HL-60 (cell line): ENCODE data around the gene ISCU.

Source experiments
- DNase-seq, 2 experiments: peaks; one replicate each; pipeline ENCODE4 v3.0.0-alpha.2; 2010 to 2020; ENCODE audit warnings: low read depth in 1 of 2, low spot score in 1 of 2
- H3K27ac ChIP-seq: fragments of 250-450 bp; sonication (Bioruptor Pico); replicated peaks from 2 replicates; pipeline ENCODE4 v1.5.1; 2020; ENCODE audit warnings: mild to moderate bottlenecking, moderate library complexity
- H3K27me3 ChIP-seq: fragments of 250-450 bp; sonication (Bioruptor Pico); 2 replicates; pipeline ENCODE4 v1.5.1; 2021; ENCODE audit warnings: mild to moderate bottlenecking, moderate library complexity; ENCODE audit not compliant: insufficient read depth, poor library complexity, severe bottlenecking
- H3K4me3 ChIP-seq: replicated peaks from 2 replicates; pipeline ENCODE4 v1.5.1; 2011; ENCODE audit warnings: mild to moderate bottlenecking, control low read depth, low read length; ENCODE audit not compliant: insufficient read depth
- CTCF ChIP-seq: IDR thresholded peaks from one replicate; pipeline ENCODE4 v1.5.1; 2011; ENCODE audit warnings: low read length, control low read depth, inconsistent platforms; ENCODE audit not compliant: insufficient read depth
- GABPA ChIP-seq: IDR thresholded peaks from 2 replicates; pipeline ENCODE4 v1.6.1; 2012; ENCODE audit warnings: low read depth
- POLR2AphosphoS5 ChIP-seq: IDR thresholded peaks from 2 replicates; pipeline ENCODE4 v1.6.1; 2012; ENCODE audit warnings: low read depth
- REST ChIP-seq: IDR thresholded peaks from 2 replicates; pipeline ENCODE4 v1.6.1; 2012; ENCODE audit warnings: low read depth; ENCODE audit not compliant: insufficient replicate concordance
- SPI1 ChIP-seq: IDR thresholded peaks from 2 replicates; pipeline ENCODE4 v1.6.1; 2012; ENCODE audit warnings: low read depth, mild to moderate bottlenecking, borderline replicate concordance

ISCU gene

GRCh38 chr12:108610336-108610815 is 48.0 kb downstream of the ISCU start:
- DNase-seq = no peak
- TF ChIP-seq POLR2AphosphoS5 = no peak
- no peak for TF ChIP-seq REST
- no peak for TF ChIP-seq GABPA
- no peak for TF ChIP-seq SPI1
- TF ChIP-seq CTCF = no peak
- H3K27me3 ChIP-seq = no peaks in the 10 kb centered on the region
- no peak overlapping the region for H3K4me3 ChIP-seq
- H3K27ac ChIP-seq = no peak overlapping the region

- Histone ChIP-seq H3K27me3 (no peaks in the 10 kb centered on the region), H3K27ac (no peak overlapping the region), H3K4me3 (no peak overlapping the region)
- TF ChIP-seq CTCF = no peak
- TF ChIP-seq POLR2AphosphoS5 = no peak
- no peak for TF ChIP-seq SPI1
- TF ChIP-seq GABPA = no peak
- TF ChIP-seq REST = no peak
- no peak for DNase-seq
Measured at GRCh38 chr12:108610856-108611605, 48.6 kb downstream of the ISCU start.

- DNase-seq = peak in 1 of 2 experiments; percentile 42
- H3K27me3 ChIP-seq = no peaks in the 10 kb centered on the region
- no peak overlapping the region for H3K4me3 ChIP-seq
- no peak overlapping the region for H3K27ac ChIP-seq
- TF ChIP-seq CTCF (peak; percentile 48), SPI1 (no peak)
Measured at GRCh38 chr12:108611884-108612415, 49.6 kb downstream of the ISCU start.
